HG03064 (cell line): ENCODE results near the gene VAT1L.

ENCODE experiments used
- ATAC-seq: cut with Tn5 transposase; IDR thresholded peaks from one replicate; pipeline ENCODE4 v1.9.1; 2021; ENCODE audit warnings: low read depth; ENCODE audit not compliant: unreplicated experiment

VAT1L gene

GRCh38 chr16:77781091-77781490, 7.3 kb upstream of the VAT1L start:
- ATAC-seq, result no peak

GRCh38 chr16:77782694-77783093, 5.7 kb upstream of the VAT1L start:
- ATAC-seq, result no peak

- ATAC-seq, result no peak
Observed at GRCh38 chr16:77784441-77785372, 3.7 kb upstream of the VAT1L start.

- no peak for ATAC-seq
Observed at GRCh38 chr16:77785373-77785764, 3.0 kb upstream of the VAT1L start.

- ATAC-seq, result no peak
Observed at GRCh38 chr16:77786186-77786847, 2.0 kb upstream of the VAT1L start.

- ATAC-seq, result no peak
Observed at GRCh38 chr16:77787452-77787851, 912 bp upstream of the VAT1L start.

GRCh38 chr16:77789085-77790008, 983 bp downstream of the VAT1L start:
- no peak for ATAC-seq

GRCh38 chr16:77790009-77790372, 1.6 kb downstream of the VAT1L start:
- no peak for ATAC-seq

GRCh38 chr16:77790912-77791311, 2.5 kb downstream of the VAT1L start:
- no peak for ATAC-seq

- no peak for ATAC-seq
Observed at GRCh38 chr16:77793417-77793816, 5.1 kb downstream of the VAT1L start.

- no peak for ATAC-seq
Observed at GRCh38 chr16:77794586-77794985, 6.2 kb downstream of the VAT1L start.

- ATAC-seq, result no peak
Observed at GRCh38 chr16:77801817-77802216, 13.5 kb downstream of the VAT1L start.

- ATAC-seq, result no peak
Observed at GRCh38 chr16:77805398-77805797, 17.0 kb downstream of the VAT1L start.

- no peak for ATAC-seq
Observed at GRCh38 chr16:77807021-77807420, 18.7 kb downstream of the VAT1L start.

GRCh38 chr16:77812856-77813500, 24.6 kb downstream of the VAT1L start:
- no peak for ATAC-seq

GRCh38 chr16:77816293-77816692, 27.9 kb downstream of the VAT1L start:
- ATAC-seq, result no peak

- ATAC-seq, result no peak
Observed at GRCh38 chr16:77820340-77820739, 32.0 kb downstream of the VAT1L start.

GRCh38 chr16:77822661-77823060, 34.3 kb downstream of the VAT1L start:
- no peak for ATAC-seq

- ATAC-seq, result no peak
Observed at GRCh38 chr16:77823067-77823466, 34.7 kb downstream of the VAT1L start.

GRCh38 chr16:77825196-77825595, 36.8 kb downstream of the VAT1L start:
- ATAC-seq, result no peak
